Rectal smooth muscle tissue (tissue), 1 donor: ENCODE measurements around the gene DHX40.
"Not testable (repeated sequence)": the region's sequence is repeated elsewhere in the genome, so short reads cannot be mapped to it uniquely, and the experiment has no call there.

ENCODE experiments used
- H3K27ac ChIP-seq: one replicate; pipeline ENCODE4 v1.7.0; 2013; ENCODE audit warnings: low read depth, low read length, inconsistent platforms
- H3K27me3 ChIP-seq: one replicate; pipeline ENCODE4 v1.7.0; 2013; ENCODE audit warnings: low read length; ENCODE audit not compliant: control insufficient read depth, insufficient read depth
- H3K36me3 ChIP-seq: one replicate; pipeline ENCODE4 v1.7.0; 2013; ENCODE audit warnings: low read length; ENCODE audit not compliant: control insufficient read depth, insufficient read depth
- H3K4me1 ChIP-seq: one replicate; pipeline ENCODE4 v1.7.0; 2013; ENCODE audit warnings: low read length; ENCODE audit not compliant: control insufficient read depth, insufficient read depth
- H3K4me3 ChIP-seq: one replicate; pipeline ENCODE4 v1.7.0; 2013; ENCODE audit warnings: low read length
- H3K9ac ChIP-seq: one replicate; pipeline ENCODE4 v1.7.0; 2013; ENCODE audit warnings: low read length

Gene DHX40

DNA sequence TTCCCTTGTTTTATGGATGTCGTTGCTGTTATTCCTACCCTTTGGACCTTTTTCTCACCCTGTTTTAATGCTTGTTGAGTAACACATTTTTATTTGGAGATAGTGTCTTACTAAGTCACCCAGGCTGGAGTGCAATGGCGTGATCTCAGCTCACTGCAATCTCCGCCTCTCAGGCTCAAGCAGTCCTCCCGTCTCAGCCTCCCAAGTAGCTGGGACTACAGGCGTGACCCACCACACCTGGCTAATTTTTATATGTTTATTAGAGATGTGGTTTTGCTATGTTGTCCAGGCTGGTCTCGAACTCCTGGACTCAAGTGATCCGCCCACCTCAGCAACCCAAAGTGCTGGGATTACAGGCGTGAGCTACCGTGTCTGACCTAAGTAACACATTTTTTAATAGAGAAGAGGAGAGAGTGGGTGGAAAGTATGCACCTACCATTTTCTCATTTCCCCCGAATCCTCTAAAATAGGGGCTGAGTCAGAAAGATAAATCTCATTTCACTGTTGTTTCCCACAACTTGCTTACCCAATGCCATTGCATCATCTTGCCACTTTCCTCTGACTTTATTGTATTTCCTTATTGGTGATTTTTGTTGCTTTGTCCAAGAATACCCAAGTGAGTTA lies 7.0 kb downstream of the DHX40 start:
- Histone ChIP-seq H3K4me3 (no peak overlapping the region), H3K9ac (no peak overlapping the region), H3K27me3 (no peaks in the 10 kb centered on the region), H3K27ac (no peak overlapping the region), H3K4me1 (no peaks in the 10 kb centered on the region), H3K36me3 (no peaks in the 10 kb centered on the region)

DNA sequence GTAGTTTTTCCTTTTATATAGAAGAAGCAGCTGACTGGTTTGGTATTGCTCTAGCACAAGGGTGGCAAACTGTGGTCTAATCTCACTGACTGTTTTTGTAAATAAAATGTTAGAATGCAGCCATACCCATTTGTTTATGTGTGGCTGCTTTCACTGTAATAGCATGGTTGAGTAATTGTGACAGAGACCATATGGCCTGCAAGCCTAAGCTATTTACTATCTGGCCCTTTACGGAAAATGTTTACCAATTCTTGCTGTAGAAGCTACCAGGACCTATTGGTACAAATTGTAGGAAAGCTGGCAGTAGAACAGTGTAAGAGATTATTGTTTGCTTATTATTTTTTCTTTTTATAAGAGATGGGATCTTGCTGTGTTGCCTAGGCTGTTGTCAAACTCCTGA lies 18.8 kb downstream of the DHX40 start:
- not testable (repeated sequence) for H3K4me1 ChIP-seq, H3K36me3 ChIP-seq, H3K27ac ChIP-seq, H3K27me3 ChIP-seq, H3K9ac ChIP-seq, H3K4me3 ChIP-seq

DNA sequence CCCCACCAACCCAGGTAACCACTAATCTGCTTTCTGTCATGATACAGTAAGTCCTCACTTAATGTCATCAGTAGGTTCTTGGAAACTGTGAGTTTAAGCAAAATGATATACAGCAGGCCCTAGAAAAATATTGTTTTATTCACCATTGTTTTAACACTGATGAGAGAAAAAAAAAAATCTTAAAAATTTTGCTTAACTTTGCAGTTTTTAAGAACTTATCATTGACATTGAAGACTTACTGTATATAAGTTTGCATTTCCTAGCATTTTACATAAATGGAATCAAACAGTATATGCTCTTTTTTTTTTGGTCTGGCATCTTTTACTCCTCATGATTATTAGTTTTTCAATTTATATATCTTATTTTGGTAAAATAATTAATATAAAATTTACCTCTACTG lies 34.8 kb downstream of the DHX40 start:
- no peak overlapping the region for H3K27ac ChIP-seq
- H3K27me3 ChIP-seq: no peaks in the 10 kb centered on the region
- H3K4me1 ChIP-seq: no peaks in the 10 kb centered on the region
- H3K9ac ChIP-seq: no peak overlapping the region
- no peaks in the 10 kb centered on the region for H3K36me3 ChIP-seq
- H3K4me3 ChIP-seq: no peak overlapping the region

DNA sequence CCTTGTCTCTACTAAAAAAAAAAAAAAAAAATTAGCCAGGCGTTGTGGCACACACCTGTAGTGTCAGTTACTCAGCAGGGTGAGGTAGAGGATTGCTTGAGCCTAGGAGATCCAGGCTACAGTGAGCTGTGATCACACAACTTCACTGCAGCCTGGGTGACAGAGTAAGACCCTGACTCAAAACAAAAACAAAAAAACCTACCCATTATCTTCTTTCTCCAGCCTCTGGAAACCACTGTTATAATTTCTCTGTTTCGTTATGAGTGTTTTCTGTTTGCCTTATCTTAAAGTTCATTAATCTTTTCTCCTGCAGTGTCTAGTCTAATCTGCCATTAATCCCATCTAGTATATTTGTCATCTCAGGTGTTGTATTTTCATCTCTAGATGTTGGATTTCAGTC lies 35.7 kb downstream of the DHX40 start:
- no peak overlapping the region for H3K9ac ChIP-seq
- H3K4me1 ChIP-seq: no peaks in the 10 kb centered on the region
- no peaks in the 10 kb centered on the region for H3K27me3 ChIP-seq
- H3K36me3 ChIP-seq: peaks cover 2% of the 10 kb centered on the region
- no peak overlapping the region for H3K4me3 ChIP-seq
- no peak overlapping the region for H3K27ac ChIP-seq

DNA sequence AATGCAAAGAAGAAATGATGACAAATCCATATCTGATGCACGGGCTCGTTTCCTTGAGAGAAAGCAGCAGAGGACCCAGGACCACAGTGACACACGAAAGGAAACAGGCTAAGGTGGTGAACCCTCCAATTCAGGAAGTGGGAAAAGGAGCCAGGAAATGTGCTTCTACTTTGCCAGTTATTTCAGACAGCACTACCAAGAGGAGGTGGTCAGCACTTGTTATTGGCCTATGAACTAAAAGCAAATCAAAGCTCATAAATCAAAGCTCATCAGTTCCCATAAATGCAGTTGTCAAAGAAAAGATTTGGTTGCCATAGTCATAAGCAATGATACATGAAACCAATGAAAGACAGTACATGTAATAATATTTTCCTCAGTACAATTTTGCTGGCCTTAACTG lies 41.7 kb downstream of the DHX40 start:
- Histone ChIP-seq H3K27me3 (no peaks in the 10 kb centered on the region), H3K4me3 (no peak overlapping the region), H3K27ac (no peak overlapping the region), H3K9ac (no peak overlapping the region), H3K4me1 (no peaks in the 10 kb centered on the region), H3K36me3 (peaks cover 6% of the 10 kb centered on the region)

DNA sequence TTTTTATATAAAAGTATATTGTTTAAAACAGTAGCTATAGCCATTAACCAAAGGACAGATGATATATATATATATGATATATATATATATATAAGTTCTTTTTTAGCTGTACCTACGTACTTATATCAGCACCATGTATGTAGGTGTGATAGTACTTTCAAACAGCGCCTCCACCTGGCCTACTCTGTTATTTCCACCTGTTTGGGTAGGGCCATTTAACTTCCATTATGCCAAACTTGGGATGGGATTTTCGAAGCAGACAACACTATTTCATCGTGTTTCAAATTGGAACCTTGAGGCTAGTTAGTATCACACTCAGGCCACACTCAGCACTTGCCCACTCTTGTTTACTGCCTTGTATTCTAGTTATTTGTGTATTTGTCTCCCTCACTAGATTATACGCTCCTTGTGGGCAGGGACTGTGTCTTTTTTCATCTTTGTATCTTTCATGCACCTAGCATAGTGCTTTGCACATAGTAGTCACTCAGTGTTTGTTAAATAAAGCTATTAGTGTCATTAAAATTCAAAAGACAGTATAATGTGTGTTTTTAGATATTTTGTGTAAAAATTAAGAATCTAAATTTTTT lies 42.5 kb downstream of the DHX40 start:
- peaks cover 6% of the 10 kb centered on the region for H3K36me3 ChIP-seq

DNA sequence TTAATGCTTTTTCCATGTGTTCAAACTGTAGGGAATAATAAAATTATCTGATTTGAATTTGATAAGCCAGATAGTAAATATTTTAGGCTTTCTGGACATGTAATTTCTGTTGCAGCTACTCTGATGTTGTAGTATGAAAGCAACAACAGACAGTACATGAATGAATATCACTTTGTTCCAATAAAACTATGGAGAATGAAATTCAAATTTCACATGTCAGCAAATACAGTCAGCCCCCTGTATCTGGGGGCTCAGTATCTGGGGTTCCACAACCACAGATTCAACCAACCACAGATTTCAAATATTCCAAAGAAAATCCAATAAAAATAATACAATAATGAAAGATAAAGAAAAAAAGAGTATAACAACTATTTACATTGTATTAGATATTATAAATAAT lies 46.1 kb downstream of the DHX40 start:
- H3K36me3 ChIP-seq: peaks cover 4% of the 10 kb centered on the region
- no peak overlapping the region for H3K9ac ChIP-seq
- H3K4me3 ChIP-seq: no peak overlapping the region
- H3K4me1 ChIP-seq: no peaks in the 10 kb centered on the region
- H3K27ac ChIP-seq: no peak overlapping the region
- H3K27me3 ChIP-seq: no peaks in the 10 kb centered on the region

More for the DNA sequence above, 42.5 kb downstream of the DHX40 start:
- Histone ChIP-seq H3K27me3 (no peaks in the 10 kb centered on the region), H3K4me1 (no peaks in the 10 kb centered on the region), H3K9ac (no peak overlapping the region), H3K4me3 (no peak overlapping the region), H3K27ac (no peak overlapping the region)

DNA sequence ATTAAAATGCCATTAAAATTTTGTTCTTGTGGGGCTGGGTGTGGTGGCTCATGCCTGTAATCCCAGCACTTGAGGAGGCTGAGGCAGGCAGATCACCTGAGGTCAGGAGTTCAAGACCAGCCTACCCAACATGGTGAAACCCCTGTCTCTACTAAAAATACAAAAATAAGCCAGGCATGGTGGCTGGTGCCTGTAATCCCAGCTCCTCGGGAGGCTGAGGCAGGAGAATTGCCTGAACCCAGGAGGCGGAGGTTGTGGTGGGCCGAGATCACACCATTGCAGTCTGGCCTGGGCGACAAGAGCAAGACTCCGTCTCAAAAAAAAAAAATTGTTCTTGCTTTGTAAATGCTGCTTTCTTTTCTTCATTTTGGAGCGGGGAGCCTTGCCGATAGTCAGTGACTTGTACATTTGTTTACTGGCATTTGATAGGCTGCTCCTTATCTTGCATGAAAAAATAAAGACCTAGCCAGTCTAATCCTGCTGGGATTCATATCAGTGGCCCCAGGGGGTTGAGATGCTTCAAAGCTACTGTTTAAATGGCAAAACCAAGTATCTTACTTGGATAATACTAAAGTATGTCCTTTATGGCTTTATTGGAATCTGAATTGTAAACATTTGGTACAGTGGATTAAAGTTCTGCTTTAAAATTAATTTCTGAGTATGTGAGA lies 51.0 kb downstream of the DHX40 start:
- no peak overlapping the region for H3K4me3 ChIP-seq
- peaks cover 3% of the 10 kb centered on the region for H3K4me1 ChIP-seq
- H3K27ac ChIP-seq: no peak overlapping the region
- H3K9ac ChIP-seq: no peak overlapping the region
- no peaks in the 10 kb centered on the region for H3K36me3 ChIP-seq
- H3K27me3 ChIP-seq: no peaks in the 10 kb centered on the region

DNA sequence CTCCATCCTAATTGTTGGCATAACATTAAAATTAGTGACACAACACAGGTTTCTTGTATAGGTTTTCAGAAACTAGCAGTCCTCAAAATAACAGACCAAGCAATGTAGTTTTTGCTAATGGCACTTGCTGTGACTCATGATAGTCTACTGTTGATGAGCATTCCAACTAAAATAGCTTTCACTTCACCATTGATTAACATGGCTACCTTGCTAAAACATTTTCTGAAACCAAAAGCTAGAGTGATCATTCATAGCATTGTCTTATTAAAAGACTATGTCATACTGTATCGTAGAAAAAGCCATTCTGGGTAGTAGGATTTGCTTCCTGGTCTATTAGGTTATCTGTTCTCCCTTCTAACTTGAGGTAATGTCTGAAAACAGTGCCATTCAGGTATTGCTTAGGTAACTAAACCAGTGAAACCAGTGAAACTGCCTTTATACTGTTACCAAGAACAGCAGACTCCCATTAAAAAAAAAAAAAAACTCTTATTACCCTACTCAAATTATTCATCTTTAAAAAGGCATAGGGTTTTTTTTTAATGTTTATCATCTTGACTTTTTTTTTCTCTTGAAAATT lies 51.8 kb downstream of the DHX40 start:
- no peak overlapping the region for H3K4me3 ChIP-seq
- no peak overlapping the region for H3K9ac ChIP-seq
- no peak overlapping the region for H3K27ac ChIP-seq
- H3K4me1 ChIP-seq: peaks cover 8% of the 10 kb centered on the region
- H3K36me3 ChIP-seq: no peaks in the 10 kb centered on the region
- H3K27me3 ChIP-seq: no peaks in the 10 kb centered on the region

DNA sequence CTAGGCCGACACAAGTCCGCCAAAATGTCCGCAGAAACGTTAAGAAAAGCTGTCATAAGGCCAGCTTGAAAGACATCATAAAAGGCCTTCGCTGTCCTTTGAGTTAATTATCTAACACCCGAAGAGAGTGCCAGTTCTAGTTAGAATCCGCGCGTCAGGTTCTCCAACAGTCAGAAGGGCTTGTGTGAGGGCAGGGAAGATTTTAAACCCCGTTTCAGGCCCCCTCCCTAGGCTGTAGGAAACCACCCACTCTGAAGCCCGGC lies 53.6 kb downstream of the DHX40 start:
- Histone ChIP-seq H3K27me3 (no peaks in the 10 kb centered on the region), H3K36me3 (no peaks in the 10 kb centered on the region), H3K4me1 (peaks cover 8% of the 10 kb centered on the region), H3K9ac (peak overlapping the region; percentile 73), H3K4me3 (peak overlapping the region; percentile 98), H3K27ac (peak overlapping the region; percentile 94)

DNA sequence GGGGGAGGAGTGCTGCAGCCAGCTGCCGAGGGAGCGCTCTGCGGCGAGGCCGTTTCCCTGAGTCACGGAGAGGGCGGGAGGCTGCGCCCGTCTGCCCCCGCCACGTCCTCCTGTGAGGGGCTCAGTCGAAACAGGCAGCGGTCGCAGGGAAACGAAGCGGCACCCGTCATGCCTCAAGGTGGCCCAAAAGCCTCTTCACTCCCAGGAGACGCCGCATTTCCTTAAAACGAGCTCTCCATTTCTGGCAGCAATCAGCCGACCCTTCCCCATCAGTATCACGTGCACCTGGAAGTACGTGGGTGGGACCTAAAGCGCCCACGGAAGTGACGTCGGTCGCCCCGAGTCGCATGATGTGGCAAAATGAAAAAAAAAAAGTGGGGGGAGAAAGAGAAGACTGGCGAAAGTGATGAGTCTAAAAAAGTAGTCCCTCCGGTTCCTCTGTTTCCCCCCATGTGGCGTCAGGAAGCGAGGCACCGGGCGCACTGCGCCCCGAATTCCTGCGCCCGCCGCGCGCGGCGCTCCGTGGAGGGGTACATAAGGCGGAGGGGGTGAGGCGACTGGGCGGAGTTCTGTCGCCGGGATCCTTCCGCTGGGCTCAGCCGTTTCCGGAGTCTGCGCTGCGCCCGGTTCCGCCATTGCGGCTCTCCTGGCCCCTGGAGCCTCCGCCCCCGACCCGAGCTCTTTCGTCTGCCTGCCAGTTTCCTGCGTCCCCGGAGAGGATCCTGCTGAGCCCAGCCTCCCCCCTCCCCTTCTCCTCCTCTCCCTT lies 54.1 kb downstream of the DHX40 start, which contains the start of gene CLTC:
TSS of gene CLTC (plus strand) at position 598 of the 766 bp plus-strand sequence. CDS start 237 bp downstream, outside the sequence.
- Histone ChIP-seq H3K27ac (peak within 1 kb of the TSS; percentile 94), H3K36me3 (no peaks in the 10 kb centered on the region), H3K4me3 (peak within 1 kb of the TSS; percentile 98), H3K9ac (peak within 1 kb of the TSS; percentile 96), H3K27me3 (no peaks in the 10 kb centered on the region), H3K4me1 (peaks cover 8% of the 10 kb centered on the region)

DNA sequence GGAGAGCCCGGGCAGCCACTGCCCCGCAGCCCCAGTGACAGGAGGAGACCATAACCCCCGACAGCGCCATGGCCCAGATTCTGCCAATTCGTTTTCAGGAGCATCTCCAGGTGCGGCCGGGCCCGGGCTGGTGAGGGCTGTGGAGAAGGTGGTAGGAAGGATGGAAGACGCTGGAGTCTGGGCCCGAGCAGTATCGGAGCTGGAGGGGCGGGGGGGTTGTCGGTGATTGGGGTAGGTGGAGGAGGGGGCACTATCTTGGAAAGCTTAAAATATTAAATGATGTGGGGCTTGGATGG lies 54.6 kb downstream of the DHX40 start:
- Histone ChIP-seq H3K4me3 (peak overlapping the region; percentile 98), H3K36me3 (no peaks in the 10 kb centered on the region), H3K27me3 (no peaks in the 10 kb centered on the region), H3K27ac (peak overlapping the region; percentile 94), H3K4me1 (peaks cover 8% of the 10 kb centered on the region), H3K9ac (peak overlapping the region; percentile 96)
